Anterior cingulate cortex (tissue), 58 donors: ENCODE data around the gene ARHGEF37.
"Not testable (repeated sequence)": the region's sequence is repeated elsewhere in the genome, so short reads cannot be mapped to it uniquely, and the experiment has no call there.

Source experiments
- DNase-seq, 58 donors: peaks; one replicate each; lab custom pipeline; 2025; lab: John Stamatoyannopoulos, UW

ARHGEF37 gene, protein sequence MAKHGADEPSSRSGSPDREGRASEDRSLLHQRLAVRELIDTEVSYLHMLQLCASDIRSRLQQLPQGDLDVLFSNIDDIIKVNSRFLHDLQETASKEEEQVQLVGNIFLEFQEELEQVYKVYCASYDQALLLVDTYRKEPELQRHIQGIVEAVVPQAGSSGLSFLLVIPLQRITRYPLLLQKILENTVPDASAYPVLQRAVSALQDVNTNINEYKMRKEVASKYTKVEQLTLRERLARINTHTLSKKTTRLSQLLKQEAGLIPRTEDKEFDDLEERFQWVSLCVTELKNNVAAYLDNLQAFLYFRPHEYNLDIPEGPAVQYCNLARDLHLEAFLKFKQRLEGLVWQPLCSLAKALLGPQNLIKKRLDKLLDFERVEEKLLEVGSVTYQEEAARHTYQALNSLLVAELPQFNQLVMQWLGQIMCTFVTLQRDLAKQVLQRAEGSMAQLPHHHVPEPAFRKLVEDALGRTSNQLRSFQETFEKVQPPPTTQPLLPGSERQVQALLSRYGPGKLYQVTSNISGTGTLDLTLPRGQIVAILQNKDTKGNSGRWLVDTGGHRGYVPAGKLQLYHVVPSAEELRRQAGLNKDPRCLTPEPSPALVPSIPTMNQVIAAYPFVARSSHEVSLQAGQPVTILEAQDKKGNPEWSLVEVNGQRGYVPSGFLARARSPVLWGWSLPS

DNA sequence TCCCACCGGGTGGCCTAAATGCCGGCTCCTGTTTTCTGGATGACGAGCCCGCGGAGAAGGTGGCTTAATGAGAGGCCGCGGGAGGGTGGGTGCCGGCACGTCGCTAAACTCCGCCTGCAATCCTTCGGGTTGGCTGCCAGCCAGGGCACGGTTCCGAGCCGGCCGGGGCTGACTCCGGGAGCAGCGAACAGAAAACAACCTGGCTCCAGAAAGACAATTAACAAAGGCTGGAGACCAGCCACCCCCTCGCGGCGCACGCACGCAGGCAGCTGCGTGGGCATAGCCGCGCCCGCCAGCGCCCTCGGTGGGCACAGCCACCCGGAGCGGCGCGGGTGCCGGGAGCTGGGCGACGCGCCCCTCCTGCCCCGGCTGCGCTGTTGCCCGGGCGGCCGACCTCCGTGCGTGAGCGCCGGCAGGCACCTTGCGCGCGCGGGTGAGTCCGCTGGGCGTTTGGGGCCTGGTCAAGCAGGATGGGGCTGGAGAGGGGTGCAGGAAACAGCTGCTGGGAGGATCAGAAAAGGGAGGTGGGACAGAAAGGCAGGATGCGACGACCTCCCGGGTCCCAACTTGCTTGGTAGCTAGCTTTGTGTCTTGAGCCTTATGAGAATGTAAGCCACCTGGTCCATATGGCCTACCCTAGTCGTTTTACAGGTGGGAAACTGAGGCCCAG is at the start of gene ARHGEF37:
TSS of gene ARHGEF37 (plus strand) at position 307 of the 670 bp plus-strand sequence. CDS start 16,272 bp downstream, outside the sequence.
- peak in 57 of 58 donors; percentile 7 to 98 (median 80) for DNase-seq

DNA sequence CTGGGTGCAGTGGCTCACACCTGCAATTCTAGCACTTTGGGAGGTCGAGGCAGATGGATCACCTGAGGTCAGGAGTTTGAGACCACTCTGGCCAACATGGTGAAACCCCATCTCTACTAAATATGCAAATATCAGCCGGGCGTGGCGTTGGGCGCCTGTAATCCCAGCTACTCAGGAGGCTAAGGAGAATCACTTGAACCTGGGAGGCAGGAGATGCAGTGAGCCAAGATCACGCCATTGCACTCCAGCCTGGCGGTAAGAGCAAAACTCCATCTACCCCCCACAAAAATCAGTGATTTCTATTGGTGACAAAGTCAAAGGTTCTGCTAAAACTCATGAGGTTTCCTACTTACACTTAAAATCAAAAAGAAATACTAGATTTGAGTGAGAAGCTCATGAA is 48.9 kb upstream of the ARHGEF37 start:
- no peak for DNase-seq

DNA sequence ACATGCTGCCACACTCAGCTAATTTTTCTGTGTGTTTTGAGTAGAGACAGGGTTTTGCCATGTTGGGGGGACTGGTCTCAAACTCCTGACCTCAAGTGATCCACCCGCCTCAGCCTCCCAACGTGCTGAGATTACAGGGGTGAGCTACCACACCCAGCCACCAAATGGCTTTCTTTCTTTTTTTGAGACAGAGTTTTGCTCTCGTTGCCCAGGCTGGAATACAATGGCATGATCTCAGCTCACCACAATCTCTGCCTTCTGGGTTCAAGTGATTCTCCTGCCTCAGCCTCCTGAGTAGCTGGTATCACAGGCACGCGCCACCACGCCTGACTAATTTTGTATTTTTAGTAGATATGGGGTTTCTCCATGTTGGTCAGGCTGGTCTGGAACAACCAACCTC is 45.5 kb upstream of the ARHGEF37 start:
- DNase-seq = not testable (repeated sequence)

DNA sequence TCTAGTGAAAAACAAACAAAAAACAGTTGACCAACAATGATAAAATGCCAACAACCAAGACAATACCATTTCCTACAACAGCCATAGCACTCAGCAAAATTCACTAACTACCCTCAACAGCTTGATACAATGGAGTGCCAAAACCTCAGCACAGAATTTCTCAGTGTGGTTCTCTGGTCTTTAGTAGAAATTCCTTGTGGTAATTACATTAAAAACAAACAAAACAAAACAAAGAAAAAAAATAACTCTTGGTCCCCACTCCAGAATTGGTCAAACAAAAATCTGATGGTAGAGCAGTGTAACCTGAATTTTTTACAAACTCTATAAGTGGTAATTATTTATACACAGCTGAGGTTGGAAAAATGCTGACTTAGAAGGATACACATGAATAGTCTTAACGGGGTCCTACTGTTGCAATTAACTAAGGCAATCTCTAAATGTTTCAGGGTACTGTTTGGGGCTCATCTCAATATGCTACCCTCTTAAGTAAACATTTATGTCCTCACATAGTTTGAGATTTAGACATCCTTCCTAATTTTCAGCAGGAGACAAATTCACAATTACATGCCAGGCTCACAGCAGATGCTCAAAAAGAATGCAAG is 43.8 kb upstream of the ARHGEF37 start:
- no peak for DNase-seq

DNA sequence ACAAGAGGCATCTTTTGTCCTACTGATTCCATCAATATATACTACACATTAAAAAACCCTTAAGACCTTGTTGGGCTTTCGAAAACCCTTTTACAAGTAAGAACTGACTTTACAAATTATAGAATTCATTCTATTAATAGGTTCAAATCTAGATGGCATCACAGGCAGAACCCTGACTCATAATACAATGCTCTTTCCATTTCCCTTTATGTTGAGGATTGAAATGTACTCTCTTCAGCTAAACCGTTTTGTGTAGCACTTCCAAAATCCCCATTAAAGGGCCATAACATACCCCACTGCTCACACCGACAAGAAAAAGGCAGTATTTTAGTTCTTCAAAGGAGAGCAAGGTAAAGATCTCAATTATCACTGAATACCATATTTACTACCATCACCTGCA is 41.2 kb upstream of the ARHGEF37 start:
- no peak for DNase-seq

DNA sequence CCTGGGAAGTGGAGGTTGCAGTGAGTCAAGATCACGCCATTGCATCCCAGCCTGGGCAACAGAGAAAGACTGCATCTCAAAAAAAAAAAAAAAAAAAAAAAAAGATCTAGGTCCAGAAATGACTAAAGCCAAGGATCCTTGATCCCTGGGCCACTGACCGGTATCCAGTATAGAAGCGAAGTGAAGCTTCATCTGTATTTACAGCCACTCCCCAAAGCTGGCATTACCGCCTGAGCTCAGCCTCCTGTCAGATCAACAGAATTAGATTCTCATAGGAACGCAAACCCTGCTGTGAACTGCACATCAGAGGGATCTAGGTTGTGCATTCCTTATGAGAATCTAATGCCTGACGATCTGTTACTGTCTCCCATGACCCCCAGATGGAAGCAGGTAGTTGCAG is 39.4 kb upstream of the ARHGEF37 start:
- no peak for DNase-seq

DNA sequence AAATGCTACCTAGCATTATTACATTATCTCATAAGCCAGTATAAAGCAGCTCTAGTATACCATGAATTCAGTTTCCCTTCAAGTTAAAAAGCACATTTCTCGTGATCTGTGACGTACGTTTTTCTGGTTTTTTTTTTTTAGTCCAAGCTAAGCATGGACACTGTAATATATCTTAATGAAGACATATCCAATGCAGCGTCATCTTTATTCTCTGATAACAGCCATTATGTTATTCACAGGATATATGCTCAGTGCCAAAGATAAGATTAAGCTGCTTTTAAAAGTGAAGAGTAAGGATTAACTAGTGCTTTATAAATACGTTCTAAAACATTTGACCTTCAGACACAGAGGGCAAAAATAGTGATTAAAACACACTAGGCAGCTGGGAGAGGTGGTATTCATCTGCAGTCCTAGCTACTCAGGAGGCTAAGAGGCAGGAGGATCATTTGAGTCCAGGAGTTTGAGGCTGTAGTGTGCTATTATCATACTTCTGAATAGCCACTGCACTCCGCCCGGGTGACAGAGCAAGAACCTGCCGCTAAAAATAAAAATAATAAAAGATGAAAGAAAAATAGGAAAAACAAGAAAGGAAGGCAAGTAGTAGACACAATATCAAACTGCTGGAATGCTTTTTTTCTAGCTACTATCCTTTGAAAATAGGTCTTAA is 37.8 kb upstream of the ARHGEF37 start:
- DNase-seq = no peak

DNA sequence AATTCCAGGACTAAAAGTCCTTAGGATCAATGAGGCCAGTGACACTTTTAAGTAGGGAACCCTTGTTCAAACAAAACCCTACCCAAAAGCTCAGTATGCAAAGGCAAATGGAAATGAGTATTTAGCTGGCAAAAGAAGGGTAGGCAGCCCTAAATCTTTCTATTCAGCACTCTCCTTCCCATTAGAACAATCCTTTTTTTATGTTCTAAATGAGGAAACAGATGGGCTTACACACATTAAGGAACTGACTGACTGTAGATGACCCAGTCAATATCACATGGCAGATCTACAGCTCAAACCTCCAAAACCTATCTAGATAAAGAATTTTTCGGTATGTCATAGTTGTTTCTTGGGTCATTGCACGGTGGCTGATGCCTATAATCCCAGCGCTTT is 37.3 kb upstream of the ARHGEF37 start:
- DNase-seq = no peak

DNA sequence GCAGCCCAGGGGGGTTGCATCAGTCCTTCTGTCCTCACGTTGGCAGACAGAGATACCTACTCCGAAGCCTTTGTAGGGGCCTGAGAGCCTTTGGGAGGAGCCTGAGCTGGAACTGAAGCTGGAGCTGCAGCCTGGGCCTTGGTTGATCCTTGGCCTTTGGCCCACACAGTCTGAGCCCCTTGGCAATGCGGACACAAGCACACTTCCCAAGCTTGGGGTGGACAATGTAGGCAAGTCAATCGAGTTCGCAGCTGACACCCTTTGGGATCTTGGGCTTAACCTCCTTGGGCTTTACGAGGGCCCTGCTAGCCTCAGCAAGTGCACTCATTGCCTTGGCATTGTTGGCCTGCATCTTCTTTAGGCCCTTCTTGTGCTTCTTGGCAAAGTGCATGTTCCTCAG is 36.0 kb upstream of the ARHGEF37 start:
- no peak for DNase-seq

DNA sequence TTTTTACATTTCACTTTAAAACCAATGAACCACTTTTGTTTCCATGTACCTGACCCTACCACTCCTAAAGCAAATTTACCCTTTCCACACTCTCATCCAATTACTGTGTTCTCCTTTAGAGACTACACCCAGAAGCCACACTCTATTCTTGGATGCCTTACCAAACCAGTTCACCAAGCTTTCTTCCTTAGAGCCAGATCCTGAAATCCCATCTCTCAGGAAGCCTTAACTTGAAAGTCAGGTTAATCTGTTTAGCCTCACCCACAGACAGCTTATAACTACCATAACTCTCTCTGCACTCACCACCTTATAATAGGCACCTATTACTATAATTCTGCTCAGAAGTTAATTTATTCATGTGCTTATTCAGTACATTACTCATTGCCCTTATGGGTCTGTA is 34.3 kb upstream of the ARHGEF37 start:
- no peak for DNase-seq

DNA sequence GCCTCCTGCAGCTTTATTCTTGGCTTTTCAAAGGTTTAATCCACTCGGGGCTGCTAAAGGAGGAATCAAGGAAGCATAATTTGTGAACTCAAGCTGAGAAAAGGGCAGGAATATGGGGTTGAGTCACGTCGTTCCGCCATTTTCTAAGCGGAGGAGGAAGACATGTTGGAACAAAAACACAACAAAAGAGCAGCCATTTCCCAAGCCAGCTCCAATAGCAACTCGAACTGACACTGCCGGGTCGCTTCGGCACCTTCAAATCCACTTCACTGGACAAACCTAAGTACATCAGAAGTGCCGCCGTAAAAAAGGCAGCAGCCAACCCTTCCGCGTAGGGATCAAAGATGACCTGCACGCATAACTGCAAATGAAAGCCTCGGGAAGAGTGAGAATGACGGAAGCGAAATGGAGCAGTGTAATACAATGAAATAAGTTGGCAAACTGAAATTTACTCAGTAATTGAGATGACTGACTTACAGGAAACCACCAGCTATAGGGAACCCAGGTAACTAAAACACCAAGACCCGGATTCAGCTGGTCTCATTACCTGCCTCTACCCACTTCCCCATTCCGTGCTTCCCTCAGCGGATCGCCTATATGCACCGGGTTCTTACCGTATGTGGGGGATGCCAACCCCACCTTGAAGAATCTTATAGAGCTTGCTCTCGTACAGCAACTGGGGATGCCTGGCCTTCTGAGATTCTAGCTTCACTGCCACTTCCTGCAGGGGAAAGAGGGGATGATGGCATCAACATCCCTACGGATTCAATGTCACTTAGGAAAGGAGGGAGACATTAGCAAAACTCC is 31.6 kb upstream of the ARHGEF37 start:
- DNase-seq = peak in 29 of 58 donors; percentile 2 to 47 (median 27)

DNA sequence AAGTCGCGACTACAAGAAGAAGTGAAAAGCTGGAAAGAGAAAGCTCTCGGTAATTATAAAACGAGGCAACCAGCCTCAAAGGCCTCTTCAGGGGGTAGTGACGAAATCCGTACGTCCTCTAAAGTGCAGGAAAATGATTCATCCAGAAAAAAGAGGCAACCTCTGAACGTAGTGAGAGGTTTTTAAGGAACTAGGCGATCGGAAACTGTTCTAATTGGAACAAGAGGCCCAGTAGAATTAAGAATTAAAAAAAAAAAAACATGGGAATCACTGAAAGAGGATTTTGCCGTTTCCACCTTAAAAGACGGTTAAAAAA is 31.1 kb upstream of the ARHGEF37 start:
- DNase-seq = no peak

DNA sequence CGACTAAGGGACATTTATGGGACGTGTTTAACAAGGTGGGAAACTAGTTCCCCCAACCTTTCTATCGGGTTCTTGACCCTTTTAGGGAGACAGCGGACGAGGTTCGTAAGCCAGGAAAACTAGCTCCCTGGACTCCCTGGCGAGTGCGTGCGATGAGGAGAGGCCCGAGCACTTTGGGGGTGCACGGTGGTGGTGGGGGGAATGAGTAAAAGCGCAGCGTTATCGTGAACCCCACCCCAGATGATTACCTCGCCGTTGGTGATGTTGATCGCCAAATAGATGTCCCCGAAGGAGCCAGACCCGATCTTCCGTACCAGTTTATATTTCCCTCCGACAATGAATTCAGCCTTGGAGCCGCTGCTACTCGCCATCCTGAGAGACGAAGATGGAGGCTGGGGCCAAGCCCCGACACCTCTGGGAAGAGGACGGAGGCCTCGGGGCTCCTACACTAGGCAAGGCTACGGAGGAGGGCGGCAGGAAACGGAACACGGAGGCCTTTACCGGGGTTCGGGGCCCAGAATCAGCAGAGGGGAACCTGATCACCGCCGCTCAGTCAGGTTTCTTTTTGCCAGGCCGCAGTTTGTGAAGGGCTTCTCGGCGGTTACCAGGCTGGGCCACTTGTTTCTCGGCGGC is 30.6 kb upstream of the ARHGEF37 start:
- peak in 7 of 58 donors; percentile 32 to 64 (median 45) for DNase-seq

DNA sequence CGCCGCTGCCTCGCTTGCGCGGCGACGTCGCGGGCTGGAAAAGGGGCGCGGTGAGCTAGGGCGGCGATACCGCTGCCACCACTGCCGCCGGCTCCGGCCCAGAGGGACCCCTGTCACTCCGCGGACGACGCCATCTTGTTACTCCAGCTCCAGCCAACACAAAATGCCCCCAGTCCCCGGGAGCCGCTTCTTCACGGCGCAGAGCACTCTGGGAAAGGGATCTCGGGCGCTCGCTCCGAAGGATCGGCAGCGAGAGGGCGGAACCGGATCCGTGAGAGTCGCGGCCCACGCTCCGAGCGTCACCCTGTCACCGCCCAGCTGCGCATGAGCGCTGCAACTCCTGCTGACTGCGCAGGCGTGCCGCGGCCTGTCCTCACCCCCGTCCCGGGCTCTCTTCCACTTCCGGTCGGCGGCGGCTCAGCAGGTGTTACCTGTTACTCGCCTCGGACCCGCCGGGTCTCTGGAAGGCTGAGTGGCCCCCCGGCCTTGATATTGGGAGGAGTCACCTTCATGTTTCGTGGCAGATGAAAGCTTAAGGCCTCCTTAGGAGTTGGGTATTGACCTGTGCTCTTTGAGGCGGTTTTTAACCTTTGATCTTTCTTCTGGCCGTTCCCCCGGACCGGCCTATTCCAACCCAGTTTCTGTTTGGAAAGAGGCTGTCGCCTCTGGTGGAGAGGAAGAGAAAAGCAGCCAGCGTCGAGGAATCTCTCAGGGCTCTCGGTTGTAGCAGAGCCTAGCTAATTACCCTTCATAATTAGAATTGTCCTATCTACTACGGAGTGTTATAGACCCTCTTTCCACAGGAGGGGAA is 29.9 kb upstream of the ARHGEF37 start, which contains the start of gene CSNK1A1:
TSS of gene CSNK1A1 (minus strand) at position 213 of the 811 bp plus-strand sequence. CDS start 475 bp downstream, outside the sequence.
- peak; percentile 83 to 99 (median 97) for DNase-seq

DNA sequence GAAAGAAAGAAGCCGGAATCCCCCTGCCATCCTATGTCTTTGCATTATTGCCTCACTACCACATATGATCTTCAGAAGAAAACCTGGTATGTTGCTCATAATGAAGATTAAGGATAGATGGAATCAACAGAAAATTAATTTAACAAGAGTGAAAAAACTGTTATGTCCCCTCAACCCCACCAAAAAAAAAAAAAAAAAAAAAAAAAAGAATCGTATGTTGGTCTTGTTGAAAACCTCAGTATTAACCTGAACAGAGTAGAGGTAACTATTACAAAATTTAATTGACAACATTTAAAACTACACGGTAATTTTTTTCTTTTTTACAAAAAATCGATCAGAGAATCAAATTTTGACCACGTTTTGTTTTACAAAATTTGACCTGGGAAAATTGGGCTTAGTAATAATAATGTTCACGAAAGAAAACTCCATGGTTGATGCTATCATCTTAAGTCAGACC is 29.2 kb upstream of the ARHGEF37 start:
- no peak for DNase-seq

DNA sequence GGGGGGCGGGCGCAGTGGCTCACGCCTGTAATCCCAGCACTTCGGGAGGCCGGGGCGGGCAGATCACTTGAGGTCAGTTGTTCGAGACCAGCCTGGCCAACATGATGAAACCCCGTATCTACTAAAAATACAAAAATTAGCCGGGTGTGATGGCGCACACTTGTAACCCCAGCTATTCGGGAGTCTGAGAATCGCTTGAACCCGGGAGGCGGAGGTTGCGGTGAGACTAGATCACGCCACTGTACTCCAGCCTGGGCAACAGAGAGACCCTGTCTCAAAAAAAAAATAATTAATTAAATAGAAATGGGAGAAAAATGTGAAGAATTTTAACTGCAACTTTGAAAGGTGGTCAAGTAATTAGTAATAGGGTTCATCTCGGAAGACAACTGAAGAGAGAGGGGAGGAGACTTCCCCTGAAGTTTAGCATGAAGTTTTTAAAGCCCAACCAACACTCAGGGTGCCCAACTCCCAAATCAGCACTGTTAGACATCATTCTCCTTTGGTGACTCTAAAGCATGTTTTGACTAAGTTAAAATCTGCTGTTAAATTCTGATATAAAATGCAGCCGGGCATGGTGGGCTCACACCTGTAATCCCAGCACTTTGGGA is 28.6 kb upstream of the ARHGEF37 start:
- DNase-seq = no peak

DNA sequence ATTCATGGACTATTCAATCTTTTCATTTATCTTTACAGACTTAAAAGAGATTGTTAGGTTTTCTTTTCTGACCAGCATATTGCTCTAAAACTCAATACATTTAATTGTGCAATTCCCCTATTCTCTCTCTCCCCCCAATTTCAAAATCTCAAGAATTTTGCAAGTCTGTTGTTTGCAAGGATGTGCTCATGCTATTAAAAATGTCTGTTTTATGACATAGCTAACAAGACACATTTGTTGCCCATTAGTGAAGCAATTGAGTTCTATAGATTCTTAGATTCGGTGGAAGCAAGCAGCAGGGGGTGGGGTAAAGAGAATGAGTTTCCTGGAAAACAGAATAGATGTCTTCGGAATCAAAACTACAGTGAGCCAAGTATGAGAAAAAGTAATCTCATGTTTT is 21.6 kb upstream of the ARHGEF37 start:
- DNase-seq = no peak

DNA sequence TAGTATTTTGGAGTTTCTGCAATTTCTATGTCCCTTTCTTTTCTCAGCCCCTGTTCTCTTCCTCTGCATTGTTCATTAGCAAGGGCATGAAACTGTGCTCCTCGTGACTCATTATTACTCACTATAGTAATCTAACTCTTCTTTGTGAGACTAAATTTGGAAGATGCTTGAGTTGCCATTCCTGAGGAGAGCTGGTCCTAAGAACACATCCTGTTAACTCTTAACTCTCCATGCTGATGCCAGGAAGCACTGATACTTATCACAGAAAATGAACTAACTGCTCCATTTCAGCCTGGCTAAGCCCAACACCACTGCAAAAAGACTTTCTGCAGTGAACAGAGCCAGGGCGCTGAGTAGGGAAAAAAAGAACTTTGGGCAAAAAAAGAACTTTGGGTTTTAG is 19.4 kb upstream of the ARHGEF37 start:
- no peak for DNase-seq
